Neural progenitor cell (in vitro differentiated cells): Measurements from ENCODE around the gene GHITM. TPM values are rescaled to one million over a fixed set of nuclear protein-coding genes. Genes with fewer than 3 reads are reported as not detected.
"Not testable (repeated sequence)": the region's sequence is repeated elsewhere in the genome, so short reads cannot be mapped to it uniquely, and the experiment has no call there.

Experiments
- DNase-seq: peaks from one replicate; pipeline ENCODE4 v3.0.0-alpha.2; 2016; ENCODE audit warnings: low spot score
- H2AFZ ChIP-seq: fragments of 200-600 bp; sonication (generic); replicated peaks from 2 replicates; pipeline ENCODE4 v1.6.1; 2016; ENCODE audit warnings: antibody characterized with exemption
- H3F3A ChIP-seq: fragments of 200-600 bp; sonication (generic); 2 replicates; pipeline ENCODE4 v1.6.1; 2016; ENCODE audit warnings: antibody characterized with exemption, low read depth
- H3K27ac ChIP-seq: fragments of 200-600 bp; sonication (generic); 2 replicates; pipeline ENCODE4 v1.5.1; 2016; ENCODE audit warnings: mild to moderate bottlenecking
- H3K27me3 ChIP-seq: fragments of 200-600 bp; sonication (generic); 2 replicates; pipeline ENCODE4 v1.6.1; 2016; ENCODE audit warnings: mild to moderate bottlenecking, moderate library complexity
- H3K36me3 ChIP-seq: fragments of 200-600 bp; sonication (generic); 2 replicates; pipeline ENCODE4 v1.5.1; 2016
- H3K4me1 ChIP-seq: fragments of 200-600 bp; sonication (generic); 2 replicates; pipeline ENCODE4 v1.6.1; 2016; ENCODE audit warnings: mixed run types
- H3K4me2 ChIP-seq: fragments of 200-600 bp; sonication (generic); 2 replicates; pipeline ENCODE4 v1.6.1; 2016
- H3K4me3 ChIP-seq: fragments of 200-600 bp; sonication (generic); 2 replicates; pipeline ENCODE4 v1.5.1; 2016
- H3K79me2 ChIP-seq: fragments of 200-600 bp; sonication (generic); 2 replicates; pipeline ENCODE4 v1.6.1; 2016; ENCODE audit warnings: low read depth
- H3K9ac ChIP-seq: fragments of 200-600 bp; sonication (generic); 2 replicates; pipeline ENCODE4 v1.6.1; 2016
- H3K9me3 ChIP-seq: fragments of 200-600 bp; sonication (generic); 2 replicates; pipeline ENCODE4 v1.5.1; 2016; ENCODE audit warnings: low read depth
- H4K20me1 ChIP-seq: fragments of 200-600 bp; sonication (generic); 2 replicates; pipeline ENCODE4 v1.6.1; 2016; ENCODE audit warnings: low read depth
- H3K27ac Mint-ChIP-seq: 3 replicates; pipeline ENCODE4 v1.8.0; 2021; ENCODE audit warnings: mixed read lengths
- H3K27me3 Mint-ChIP-seq: 2 replicates; pipeline ENCODE4 v1.8.0; 2022; ENCODE audit warnings: low read depth, mild to moderate bottlenecking, inconsistent platforms, moderate library complexity, mixed read lengths; ENCODE audit not compliant: insufficient read depth
- H3K36me3 Mint-ChIP-seq: 3 replicates; pipeline ENCODE4 v1.8.0; 2021; ENCODE audit warnings: mixed read lengths
- H3K4me1 Mint-ChIP-seq: 3 replicates; pipeline ENCODE4 v1.8.0; 2021; ENCODE audit warnings: mixed read lengths
- H3K4me3 Mint-ChIP-seq: 3 replicates; pipeline ENCODE4 v1.8.0; 2021; ENCODE audit warnings: mild to moderate bottlenecking, moderate library complexity, mixed read lengths
- H3K9me3 Mint-ChIP-seq: 3 replicates; pipeline ENCODE4 v1.8.0; 2020; ENCODE audit warnings: mixed read lengths
- EZH2 ChIP-seq: fragments of 200-600 bp; sonication (generic); IDR thresholded peaks from 2 replicates; pipeline ENCODE4 v1.6.1; 2017; ENCODE audit warnings: antibody characterized with exemption, mild to moderate bottlenecking, moderate library complexity
- EZH2phosphoT487 ChIP-seq: fragments of 200-600 bp; sonication (generic); IDR thresholded peaks from 2 replicates; pipeline ENCODE4 v1.6.1; 2017; ENCODE audit warnings: antibody characterized with exemption
- total RNA-seq: library from RNA; depleted of rRNA; stranded (reverse); fragments of >200 nt; gene quantifications from 2 replicates; pipeline ENCODE4 v1.2.3, GENCODE V29; 2015; ENCODE audit warnings: low replicate concordance
- TF ChIP-seq, protein P1 (sequence below): fragments of 200-600 bp; sonication (generic); IDR thresholded peaks from 2 replicates; pipeline ENCODE4 v1.5.1; 2017; ENCODE audit warnings: antibody characterized with exemption, mild to moderate bottlenecking

GHITM gene
- total RNA-seq, 1 donor from 2014 or later = 181 TPM

DNA sequence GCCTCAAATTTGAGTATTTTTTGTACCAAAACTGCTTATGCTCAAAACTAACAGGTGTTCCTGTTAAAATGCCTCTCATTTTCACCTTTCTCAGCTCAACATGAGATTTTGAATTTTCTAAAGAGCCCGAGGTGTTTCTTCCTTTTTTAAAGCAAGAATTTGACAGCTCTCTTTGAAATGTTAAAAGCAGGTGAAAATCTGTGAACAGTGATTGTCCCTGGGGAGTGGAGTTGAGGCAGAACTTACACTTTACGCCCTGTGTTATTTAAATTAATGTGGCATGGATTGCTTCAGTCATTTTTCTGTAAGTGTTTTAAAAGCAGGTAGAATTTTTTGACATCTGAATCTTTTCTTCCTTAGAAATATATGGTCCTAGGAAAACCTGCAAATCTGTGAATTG is 25.1 kb downstream of the GHITM start:
- Mint-ChIP-seq H3K4me1 (no peaks in the 10 kb centered on the region), H3K4me3 (no peak overlapping the region), H3K36me3 (no peaks in the 10 kb centered on the region), H3K27me3 (no peaks in the 10 kb centered on the region), H3K27ac (no peak overlapping the region), H3K9me3 (peaks cover 2% of the 10 kb centered on the region)
- no peak for DNase-seq
- Histone ChIP-seq H3K4me3 (no peak overlapping the region), H3K4me1 (no peaks in the 10 kb centered on the region), H3K27ac (no peak overlapping the region), H3K79me2 (no peaks in the 10 kb centered on the region), H3K9me3 (no peaks in the 10 kb centered on the region), H2AFZ (peak overlapping the region; percentile 36), H3F3A (no peaks in the 10 kb centered on the region), H3K9ac (no peak overlapping the region), H3K4me2 (no peak overlapping the region), H4K20me1 (no peaks in the 10 kb centered on the region), H3K36me3 (no peaks in the 10 kb centered on the region), H3K27me3 (no peaks in the 10 kb centered on the region)
- TF ChIP-seq EZH2 (no peak), EZH2phosphoT487 (no peak)
- TF ChIP-seq, protein P1, sequence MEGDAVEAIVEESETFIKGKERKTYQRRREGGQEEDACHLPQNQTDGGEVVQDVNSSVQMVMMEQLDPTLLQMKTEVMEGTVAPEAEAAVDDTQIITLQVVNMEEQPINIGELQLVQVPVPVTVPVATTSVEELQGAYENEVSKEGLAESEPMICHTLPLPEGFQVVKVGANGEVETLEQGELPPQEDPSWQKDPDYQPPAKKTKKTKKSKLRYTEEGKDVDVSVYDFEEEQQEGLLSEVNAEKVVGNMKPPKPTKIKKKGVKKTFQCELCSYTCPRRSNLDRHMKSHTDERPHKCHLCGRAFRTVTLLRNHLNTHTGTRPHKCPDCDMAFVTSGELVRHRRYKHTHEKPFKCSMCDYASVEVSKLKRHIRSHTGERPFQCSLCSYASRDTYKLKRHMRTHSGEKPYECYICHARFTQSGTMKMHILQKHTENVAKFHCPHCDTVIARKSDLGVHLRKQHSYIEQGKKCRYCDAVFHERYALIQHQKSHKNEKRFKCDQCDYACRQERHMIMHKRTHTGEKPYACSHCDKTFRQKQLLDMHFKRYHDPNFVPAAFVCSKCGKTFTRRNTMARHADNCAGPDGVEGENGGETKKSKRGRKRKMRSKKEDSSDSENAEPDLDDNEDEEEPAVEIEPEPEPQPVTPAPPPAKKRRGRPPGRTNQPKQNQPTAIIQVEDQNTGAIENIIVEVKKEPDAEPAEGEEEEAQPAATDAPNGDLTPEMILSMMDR = no peak

DNA sequence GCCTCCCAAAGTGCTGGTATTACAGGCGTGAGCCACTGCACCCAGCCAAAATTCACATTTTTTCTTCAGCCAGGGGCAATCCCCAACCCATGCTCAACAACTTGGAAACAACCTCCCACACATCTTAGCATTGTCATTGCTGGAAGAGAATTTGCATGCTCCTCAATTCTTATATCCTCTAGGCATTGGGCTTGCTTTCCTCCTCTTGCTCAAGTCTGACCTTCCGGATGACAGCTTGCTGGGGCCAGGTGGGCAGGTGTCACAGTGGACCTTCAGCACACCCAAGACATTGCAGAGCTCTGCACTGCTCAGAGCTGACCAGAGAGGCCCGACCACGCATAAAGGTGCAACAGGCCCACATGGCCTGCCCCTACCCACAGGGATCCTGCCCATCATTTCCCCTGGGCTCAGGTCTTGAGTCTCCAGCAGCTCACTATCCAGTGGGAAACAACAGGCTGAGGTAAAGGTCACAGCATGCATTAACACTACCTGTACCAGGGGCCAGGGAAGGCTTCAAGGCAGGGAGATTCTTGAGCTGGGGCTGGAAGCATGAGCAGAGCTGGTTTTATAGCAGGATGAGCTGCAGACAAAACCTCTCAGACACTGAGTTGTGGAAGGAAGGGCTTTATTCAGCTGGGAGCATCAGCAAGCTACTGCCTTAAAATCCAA is 27.4 kb downstream of the GHITM start:
- Histone ChIP-seq H3K36me3 (no peaks in the 10 kb centered on the region), H3K9ac (no peak overlapping the region), H3K79me2 (no peaks in the 10 kb centered on the region), H3K9me3 (no peaks in the 10 kb centered on the region), H3K27ac (no peak overlapping the region), H3K4me3 (no peak overlapping the region), H3F3A (no peaks in the 10 kb centered on the region), H3K27me3 (no peaks in the 10 kb centered on the region), H2AFZ (no peak overlapping the region), H3K4me1 (no peaks in the 10 kb centered on the region), H3K4me2 (no peak overlapping the region), H4K20me1 (no peaks in the 10 kb centered on the region)
- Mint-ChIP-seq H3K4me1 (peaks cover 3% of the 10 kb centered on the region), H3K4me3 (no peak overlapping the region), H3K9me3 (peaks cover 2% of the 10 kb centered on the region), H3K27ac (no peak overlapping the region), H3K27me3 (no peaks in the 10 kb centered on the region), H3K36me3 (no peaks in the 10 kb centered on the region)
- TF ChIP-seq EZH2phosphoT487 (no peak), EZH2 (no peak)
- TF ChIP-seq, protein P1 = no peak
- no peak for DNase-seq

DNA sequence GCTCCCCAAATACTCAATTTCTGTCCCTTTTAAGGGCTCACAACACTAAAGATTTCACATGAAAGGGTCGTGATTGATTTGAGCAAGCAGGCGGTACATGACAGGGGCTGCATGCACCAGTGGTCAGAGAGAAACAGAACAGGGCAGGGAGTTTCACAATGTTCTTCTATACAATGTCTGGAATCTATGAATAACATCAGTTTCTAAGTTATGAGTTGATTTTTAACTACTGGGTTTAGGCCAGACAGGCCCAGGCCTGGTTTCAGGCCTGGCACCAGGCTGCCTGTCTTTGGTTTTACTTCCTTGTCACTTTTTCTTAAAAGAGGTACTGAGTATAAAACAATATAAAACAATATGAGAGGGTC is 28.0 kb downstream of the GHITM start:
- not testable (repeated sequence) for H3K9me3 Mint-ChIP-seq, H2AFZ ChIP-seq, H3K27ac Mint-ChIP-seq, H3K27me3 ChIP-seq, H3K27me3 Mint-ChIP-seq, H3K79me2 ChIP-seq, DNase-seq, H3F3A ChIP-seq, H3K4me1 Mint-ChIP-seq, H3K4me3 Mint-ChIP-seq, H3K27ac ChIP-seq, H3K4me2 ChIP-seq, H3K9ac ChIP-seq, H3K4me3 ChIP-seq, H3K36me3 ChIP-seq, H3K36me3 Mint-ChIP-seq, H3K9me3 ChIP-seq, H3K4me1 ChIP-seq, H4K20me1 ChIP-seq

DNA sequence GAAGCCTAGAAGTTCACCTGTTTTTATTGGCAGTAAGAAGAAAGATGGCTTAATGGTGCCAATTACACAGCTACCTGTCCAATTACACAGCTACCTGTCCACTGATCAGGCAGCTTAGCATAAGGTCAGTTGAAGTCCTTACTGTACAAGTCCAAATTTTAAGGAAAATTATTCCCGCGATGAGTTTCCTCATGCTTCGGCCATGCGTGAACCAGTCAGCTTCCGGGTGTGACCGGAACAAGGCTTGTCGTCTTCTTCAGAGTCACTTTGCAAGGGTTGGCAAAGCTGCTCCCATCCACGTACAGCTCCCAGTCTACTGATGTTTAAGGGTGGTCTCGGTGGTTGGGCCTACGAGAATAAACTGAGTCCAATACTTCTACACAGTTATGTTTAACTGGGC is 29.1 kb downstream of the GHITM start:
- H3K9me3 Mint-ChIP-seq, H3K4me1 Mint-ChIP-seq: not testable (repeated sequence)

DNA sequence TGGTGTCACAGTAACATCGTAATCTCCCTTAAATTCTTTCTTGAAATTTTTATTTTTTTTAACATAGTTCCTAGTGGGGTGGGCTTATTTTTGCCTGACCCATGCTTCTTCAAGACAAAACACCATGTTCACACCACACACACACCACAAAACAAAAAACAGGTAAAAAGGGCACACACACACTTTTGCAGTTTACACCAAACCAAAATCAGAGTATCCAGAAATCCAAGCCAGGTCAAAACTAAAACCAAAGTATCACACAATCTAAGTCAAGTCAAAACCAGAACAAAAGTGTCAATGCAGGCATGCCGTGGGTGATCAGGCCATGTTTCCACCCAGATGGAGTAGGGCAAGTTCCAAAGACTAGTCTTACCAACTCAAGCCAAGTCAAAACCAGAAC is 31.9 kb downstream of the GHITM start:
- not testable (repeated sequence) for H2AFZ ChIP-seq, H3K4me3 Mint-ChIP-seq, H3K4me2 ChIP-seq, H3K27me3 ChIP-seq, DNase-seq, H4K20me1 ChIP-seq, H3K4me1 Mint-ChIP-seq, H3K36me3 Mint-ChIP-seq, H3K79me2 ChIP-seq, H3K36me3 ChIP-seq, H3K9me3 ChIP-seq, H3F3A ChIP-seq, H3K9me3 Mint-ChIP-seq, H3K9ac ChIP-seq, H3K4me3 ChIP-seq, H3K4me1 ChIP-seq, H3K27ac ChIP-seq, H3K27me3 Mint-ChIP-seq
- peak overlapping the region; percentile 48 for H3K27ac Mint-ChIP-seq

More for the DNA sequence above, 29.1 kb downstream of the GHITM start:
- H4K20me1 ChIP-seq, H3K4me2 ChIP-seq, H3K4me1 ChIP-seq, H3K27me3 Mint-ChIP-seq, H3K36me3 Mint-ChIP-seq, H3K27me3 ChIP-seq, H3K4me3 ChIP-seq, H3K9me3 ChIP-seq, H3K27ac Mint-ChIP-seq, H2AFZ ChIP-seq, H3K27ac ChIP-seq, H3K36me3 ChIP-seq, H3K79me2 ChIP-seq, H3K9ac ChIP-seq, H3K4me3 Mint-ChIP-seq, DNase-seq, H3F3A ChIP-seq: not testable (repeated sequence)

DNA sequence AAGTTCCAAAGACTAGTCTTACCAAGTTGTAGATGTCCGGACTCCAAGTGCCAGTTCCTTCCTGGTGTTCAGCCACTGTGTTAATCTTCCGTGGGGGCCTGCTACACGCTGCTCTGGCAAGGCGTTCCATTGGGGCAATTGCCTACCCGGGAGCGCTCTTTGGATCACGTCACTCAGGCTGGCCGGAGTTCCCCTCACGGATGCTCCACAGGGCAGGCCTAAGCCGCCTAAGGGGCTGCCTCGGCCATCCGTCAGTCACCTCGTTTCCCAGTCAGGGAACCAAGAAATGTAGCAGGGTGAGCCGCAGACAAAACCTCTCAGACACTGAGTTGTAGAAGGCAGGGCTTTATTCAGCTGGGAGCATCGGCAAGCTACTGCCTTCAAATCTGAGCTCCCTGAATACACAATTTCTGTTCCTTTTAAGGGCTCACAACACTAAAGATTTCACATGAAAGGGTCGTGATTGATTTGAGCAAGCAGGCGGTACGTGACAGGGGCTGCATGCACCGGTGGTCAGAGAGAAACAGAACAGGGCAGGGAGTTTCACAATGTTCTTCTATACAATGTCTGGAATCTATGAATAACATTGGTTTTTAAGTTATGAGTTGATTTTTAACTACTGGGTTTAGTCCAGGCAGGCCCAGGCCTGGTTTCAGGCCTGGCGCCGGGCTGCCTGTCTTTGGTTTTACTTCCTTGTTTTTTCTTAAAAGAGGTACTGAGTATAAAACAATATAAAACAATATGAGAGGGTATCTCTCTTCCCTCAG is 32.6 kb downstream of the GHITM start:
- peak overlapping the region; percentile 26 for H2AFZ ChIP-seq
- H3K36me3 ChIP-seq, H3K27me3 ChIP-seq, H3K9me3 Mint-ChIP-seq, DNase-seq, H3K4me1 Mint-ChIP-seq, H3K9me3 ChIP-seq, H3K9ac ChIP-seq, H3K36me3 Mint-ChIP-seq, H3K79me2 ChIP-seq, H3F3A ChIP-seq, H3K4me1 ChIP-seq, H4K20me1 ChIP-seq, H3K27ac ChIP-seq, H3K27me3 Mint-ChIP-seq, H3K4me2 ChIP-seq, H3K4me3 ChIP-seq: not testable (repeated sequence)
- Mint-ChIP-seq H3K4me3 (peak overlapping the region; percentile 24), H3K27ac (peak overlapping the region; percentile 72)
